GM12878 (cell line): ENCODE measurements around the gene OR51F1. TPM values are rescaled to one million over a fixed set of nuclear protein-coding genes. Genes with fewer than 3 reads are reported as not detected.

Experiments used
- ATAC-seq: fragments of 200-7000 bp; cut with Tn5 transposase; 3 replicates; pipeline ENCODE4 v1.9.1; 2020; ENCODE audit warnings: mild to moderate bottlenecking, moderate library complexity
- Bru-seq: library from RNA; stranded (reverse); fragments of 400-500 nt; gene quantifications from one replicate; lab custom pipeline; 2021; lab: Mats Ljungman, UMichigan
- BruChase-seq, 2 experiments: library from RNA; stranded (reverse); fragments of 400-500 nt; gene quantifications; one replicate each; lab custom pipeline; 2021; lab: Mats Ljungman, UMichigan
- BruUV-seq: library from RNA; stranded (reverse); fragments of 400-500 nt; replicated peaks from 2 replicates; lab custom pipeline; 2021; lab: Mats Ljungman, UMichigan
- CTCF ChIA-PET: fragments of 300-600 bp; sonication (Branson Sonifier 250); formaldehyde crosslinking; extraction: SDS; loops from one replicate; lab custom pipeline; 2021; ENCODE audit warnings: inconsistent platforms; lab: Yijun Ruan, JAX
- POLR2A ChIA-PET: fragments of 350-600 bp; formaldehyde crosslinking; extraction: SDS; loops from one replicate; lab custom pipeline; 2021; ENCODE audit warnings: inconsistent platforms; lab: Charles Lee
- RAD21 ChIA-PET: fragments of 300-600 bp; sonication (Branson Sonifier 250); formaldehyde crosslinking; loops from one replicate; lab custom pipeline; 2023; ENCODE audit warnings: antibody characterized with exemption; ENCODE audit not compliant: unreplicated experiment; lab: Charles Lee
- SMC1A ChIA-PET: fragments of 300-600 bp; sonication (Branson Sonifier 250); formaldehyde crosslinking; loops from one replicate; lab custom pipeline; 2023; ENCODE audit not compliant: unreplicated experiment, uncharacterized antibody; lab: Charles Lee
- DNase-seq: peaks from one replicate; pipeline ENCODE4 v3.0.0-alpha.2; 2011; ENCODE audit warnings: low read depth, low spot score
- FAIRE-seq: peaks from 3 replicates; lab custom pipeline; 2011; peaks lifted over from hg19 to GRCh38; lab: Jason Lieb, UNC
- H2AFZ ChIP-seq: 2 replicates; pipeline ENCODE4 v1.6.0; 2011; ENCODE audit warnings: low read depth, low read length, control low read depth; ENCODE audit not compliant: control insufficient read depth
- H3K27ac ChIP-seq: 2 replicates; pipeline ENCODE4 v1.5.1; 2011; ENCODE audit warnings: control low read depth; ENCODE audit not compliant: control insufficient read depth, insufficient read depth
- H3K27me3 ChIP-seq, 2 experiments: replicated peaks in 1 of 2; 2 replicates each; pipeline versions ENCODE4 v1.6.0 to v1.6.1; 2011; ENCODE audit warnings: low read length in 1 of 2; ENCODE audit not compliant: control insufficient read depth in 2 of 2, insufficient read depth in 2 of 2
- H3K36me3 ChIP-seq, 2 experiments: 2 replicates each; pipeline ENCODE4 v1.5.1; 2011; ENCODE audit warnings: low read length in 1 of 2; ENCODE audit not compliant: control insufficient read depth in 2 of 2, insufficient read depth in 2 of 2
- H3K4me1 ChIP-seq: 2 replicates; pipeline ENCODE4 v1.6.1; 2011; ENCODE audit warnings: mild to moderate bottlenecking, low read length, moderate library complexity, mixed read lengths; ENCODE audit not compliant: control insufficient read depth, insufficient read depth
- H3K4me2 ChIP-seq: 2 replicates; pipeline ENCODE4 v1.6.0; 2011; ENCODE audit warnings: control low read depth; ENCODE audit not compliant: control insufficient read depth, insufficient read depth
- H3K4me3 ChIP-seq: fragments of 200-600 bp; sonication (generic); 2 replicates; pipeline ENCODE4 v1.5.1; 2016
- H3K79me2 ChIP-seq: 2 replicates; pipeline ENCODE4 v1.6.0; 2011; ENCODE audit warnings: low read length; ENCODE audit not compliant: control insufficient read depth, insufficient read depth
- H3K9ac ChIP-seq: 2 replicates; pipeline ENCODE4 v1.8.0; 2011; ENCODE audit warnings: low read length, control low read depth, mixed read lengths; ENCODE audit not compliant: control insufficient read depth, insufficient read depth
- H3K9me3 ChIP-seq: replicated peaks from 3 replicates; pipeline ENCODE4 v1.5.1; 2011; ENCODE audit warnings: mild to moderate bottlenecking, low read length; ENCODE audit not compliant: control insufficient read depth, insufficient read depth
- H4K20me1 ChIP-seq: 2 replicates; pipeline ENCODE4 v1.6.0; 2011; ENCODE audit not compliant: control insufficient read depth, insufficient read depth
- BRCA1 ChIP-seq: IDR thresholded peaks from 2 replicates; pipeline ENCODE4 v1.6.1; 2011; ENCODE audit warnings: low read depth, low read length, improper control_type of control experiment
- GATAD2B ChIP-seq: fragments of 450-650 bp; conservative IDR thresholded peaks from 2 replicates; pipeline ENCODE4 v1.6.1; 2017; ENCODE audit warnings: low read depth, mild to moderate bottlenecking, moderate library complexity
- MTA2 ChIP-seq: fragments of 450-650 bp; IDR thresholded peaks from 2 replicates; pipeline ENCODE4 v1.6.1; 2016; ENCODE audit warnings: low read depth, mild to moderate bottlenecking, moderate library complexity
- NR2C2 ChIP-seq: IDR thresholded peaks from 2 replicates; pipeline ENCODE4 v1.6.1; 2011; ENCODE audit warnings: borderline replicate concordance, low read depth; ENCODE audit not compliant: control insufficient read depth, insufficient read length
- POLR2AphosphoS5 ChIP-seq: IDR thresholded peaks from 2 replicates; pipeline ENCODE4 v1.6.1; 2011; ENCODE audit warnings: mild to moderate bottlenecking, low read length, inconsistent platforms
- POU2F2 ChIP-seq: IDR thresholded peaks from 3 replicates; pipeline ENCODE4 v1.6.1; 2011; ENCODE audit warnings: low read depth, mild to moderate bottlenecking, low read length, borderline replicate concordance
- RAD21 ChIP-seq: IDR thresholded peaks from 2 replicates; pipeline ENCODE4 v1.6.1; 2011; ENCODE audit warnings: mild to moderate bottlenecking, low read depth, low read length, moderate library complexity; ENCODE audit not compliant: insufficient read depth
- SP1 ChIP-seq: IDR thresholded peaks from one replicate; pipeline ENCODE4 v1.6.1; 2011; ENCODE audit warnings: low read depth, low read length
- SRF ChIP-seq, 2 experiments: IDR thresholded peaks; 2 replicates each; pipeline ENCODE4 v1.6.1; 2011; ENCODE audit warnings: low read depth in 2 of 2, low read length in 2 of 2, mild to moderate bottlenecking in 1 of 2, moderate library complexity in 1 of 2
- STAT1 ChIP-seq: fragments of 450-650 bp; conservative IDR thresholded peaks from 2 replicates; pipeline ENCODE4 v1.6.1; 2014; ENCODE audit warnings: antibody characterized with exemption, mild to moderate bottlenecking
- SUZ12 ChIP-seq: fragments of 200-600 bp; sonication (generic); IDR thresholded peaks from one replicate; pipeline ENCODE4 v1.6.1; 2018; ENCODE audit warnings: antibody characterized with exemption, mild to moderate bottlenecking; ENCODE audit not compliant: unreplicated experiment
- TAF1 ChIP-seq: IDR thresholded peaks from 2 replicates; pipeline ENCODE4 v1.6.1; 2011; ENCODE audit warnings: mild to moderate bottlenecking, low read depth, low read length, borderline replicate concordance
- TBL1XR1 ChIP-seq: IDR thresholded peaks from 2 replicates; pipeline ENCODE4 v1.6.1; 2012; ENCODE audit warnings: low read depth, low read length, improper control_type of control experiment
- YBX1 ChIP-seq: fragments of 450-650 bp; IDR thresholded peaks from 2 replicates; pipeline ENCODE4 v1.6.1; 2016; ENCODE audit warnings: antibody characterized with exemption
- ZBTB11 ChIP-seq: fragments of 450-650 bp; formaldehyde crosslinking; IDR thresholded peaks from 2 replicates; pipeline ENCODE4 v1.5.0; 2022; ENCODE audit warnings: mild to moderate bottlenecking, missing genetic modification characterization
- ZNF274 ChIP-seq: IDR thresholded peaks from one replicate; pipeline ENCODE4 v1.8.0; 2011; ENCODE audit not compliant: insufficient read length, insufficient read depth
- WGBS: methylation state at CpG from one replicate; pipeline ENCODE4 v1.1.6; 2016; ENCODE audit warnings: low lambda C conversion rate; ENCODE audit not compliant: insufficient replicate concordance, insufficient coverage; ENCODE audit errors: missing lambda C conversion rate; 5-methylcytosine and 5-hydroxymethylcytosine counted together
- in situ Hi-C: fragments of 300-500 bp; cut with MboI; formaldehyde crosslinking; loops from 9 replicates; pipeline ENCODE4 v1.14.3; 2018; ENCODE audit warnings: mixed read lengths
- intact Hi-C: fragments of 100-400 bp; cut with micrococcal nuclease; formaldehyde crosslinking; loops from one replicate; pipeline ENCODE4 v1.14.2; 2022; ENCODE audit not compliant: unreplicated experiment
- long read RNA-seq, 2 experiments: library from polyadenylated mRNA; unstranded; transcript quantifications; one replicate each; pipeline ENCODE4 v2.0.0, GENCODE V29; 2019 to 2020
- polyA minus RNA-seq, 3 experiments: library from RNA; depleted of rRNA, polyadenylated mRNA; stranded (reverse); fragments of >200 nt; gene quantifications; 2 replicates each; pipeline ENCODE4 v1.2.3, GENCODE V29; 2011
- polyA plus RNA-seq, 11 experiments: library from polyadenylated mRNA; depleted of rRNA in 4 of 11; unstranded in 6 of 11; stranded (reverse) in 5 of 11; fragments of >200 nt; fragmentation: Nextera tagmentation in 4 of 11; fragmentation: Illumina TruSeq in 1 of 11; extraction: Ambion mirVana in 4 of 11; extraction: Trizol in 1 of 11; gene quantifications; 1 replicate in 1 of 11; 2 replicates in 10 of 11; pipeline versions ENCODE4 v1.2.1 to v1.2.3, GENCODE V29; 2011 to 2016; ENCODE audit warnings: inconsistent platforms in 2 of 11, missing spikeins in 2 of 11, low read depth in 1 of 11
- total RNA-seq, 4 experiments: library from RNA; depleted of rRNA in 3 of 4; stranded (reverse); fragments of >200 nt in 3 of 4; fragmentation: Illumina TruSeq in 1 of 4; extraction: Trizol in 1 of 4; gene quantifications; 2 replicates each; pipeline versions ENCODE4 v1.2.1 to v1.2.3, GENCODE V29; 2013 to 2021

The OR51F1 gene, protein sequence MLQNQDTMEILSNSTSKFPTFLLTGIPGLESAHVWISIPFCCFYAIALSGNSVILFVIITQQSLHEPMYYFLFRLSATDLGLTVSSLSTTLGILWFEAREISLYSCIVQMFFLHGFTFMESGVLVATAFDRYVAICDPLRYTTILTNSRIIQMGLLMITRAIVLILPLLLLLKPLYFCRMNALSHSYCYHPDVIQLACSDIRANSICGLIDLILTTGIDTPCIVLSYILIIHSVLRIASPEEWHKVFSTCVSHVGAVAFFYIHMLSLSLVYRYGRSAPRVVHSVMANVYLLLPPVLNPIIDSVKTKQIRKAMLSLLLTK
- total RNA-seq (2013; cell fraction: nucleolus; rRNA removed): not detected in 2 replicates
- total RNA-seq (2014; rRNA removed) (not detected in 2 replicates), total RNA-seq (2014; rRNA removed; fragmentation: Illumina TruSeq; extraction: Trizol) (not detected in 2 replicates), total RNA-seq (2021) (not detected in 2 replicates), polyA plus RNA-seq (2011; rRNA removed) (not detected in 2 replicates), polyA plus RNA-seq (2014; fragmentation: Illumina TruSeq; extraction: Trizol) (not detected in 2 replicates), polyA plus RNA-seq (2014; fragmentation: Nextera tagmentation; extraction: Ambion mirVana) (not detected), polyA plus RNA-seq (2014; rRNA removed) (not detected in 2 replicates), polyA plus RNA-seq (2016; fragmentation: Nextera tagmentation; extraction: Ambion mirVana) (not detected), polyA minus RNA-seq (2011; rRNA and poly(A)+ RNA removed) (not detected in 2 replicates), Bru-seq, nascent RNA (not detected), BruChase-seq, experiment 1, labeled RNA remaining after a 6-hour chase (not detected), BruChase-seq, experiment 2, labeled RNA remaining after a 2-hour chase (not detected)
- polyA plus RNA-seq (2011; ENCODE audit: low read depth): not detected
- polyA plus RNA-seq (2011; cell fraction: cytosol; rRNA removed): not detected in 2 replicates
- not detected in 2 replicates for polyA plus RNA-seq (2011; cell fraction: nucleus; rRNA removed)
- polyA plus RNA-seq (2012): not detected in 2 replicates
- polyA minus RNA-seq (2011; cell fraction: cytosol; rRNA and poly(A)+ RNA removed): not detected in 2 replicates
- not detected in 2 replicates for polyA minus RNA-seq (2011; cell fraction: nucleus; rRNA and poly(A)+ RNA removed)
- long read RNA-seq, experiment 1: 0 reads
- long read RNA-seq, experiment 2: 0 reads

- Histone ChIP-seq H4K20me1 (no peaks in the 10 kb centered on the region), H3K36me3 (no peaks in the 10 kb centered on the region), H3K27ac (no peak within 1 kb of the TSS), H3K4me2 (no peak within 1 kb of the TSS), H3K9ac (no peak within 1 kb of the TSS), H2AFZ (no peak within 1 kb of the TSS), H3K27me3 (no peaks in the 10 kb centered on the region), H3K79me2 (no peaks in the 10 kb centered on the region), H3K4me1 (no peaks in the 10 kb centered on the region), H3K9me3 (no peaks in the 10 kb centered on the region), H3K4me3 (no peak within 1 kb of the TSS)
- in situ Hi-C loops (no loop called here), intact Hi-C loops (no loop called here)
- ChIA-PET SMC1A (no interaction called here), POLR2A (no interaction called here), CTCF (no interaction called here), RAD21 (no interaction called here)
- TF ChIP-seq POLR2AphosphoS5 (no peak), SUZ12 (no peak), YBX1 (no peak), ZNF274 (no peak), ZBTB11 (CRISPR knock-in tag) (no peak), TBL1XR1 (no peak), GATAD2B (no peak), MTA2 (no peak), BRCA1 (no peak), NR2C2 (no peak), POU2F2 (no peak), TAF1 (no peak), RAD21 (no peak), SRF (IDR thresholded peaks at IDR 0.05; ENCODE audit: low read depth in 2 of 2, low read length in 2 of 2) (no peak), SP1 (no peak), STAT1 (no peak)
- DNase-seq (no peak), ATAC-seq (no peak), FAIRE-seq (no peak)
- no TSS peak for BruUV-seq
- 85% methylated on average over 1 of the region's 1 CpG for WGBS
Measured at GRCh38 chr11:4769838-4770237, at the start of gene OR51F1. OR51F1 (minus strand) TSS chr11:4769938; CDS start chr11:4769938, 0 bp downstream.
